Naive B cell (primary cell): ENCODE measurements around the gene CENPVL3. TPM values are rescaled to one million over a fixed set of nuclear protein-coding genes. Genes with fewer than 3 reads are reported as not detected.

Experiments used
- polyA plus RNA-seq, 6 donors: library from polyadenylated mRNA; unstranded; fragments of 300-500 nt; fragmentation: Illumina TruSeq; gene quantifications; one replicate each; pipeline ENCODE4 v1.2.3, GENCODE V29; 2021; ENCODE audit warnings: low read depth in 6 of 6

CENPVL3 gene
- polyA plus RNA-seq, 6 donors from 2014 or later, result not detected

Other genes with a start within 250 kb of the CENPVL3 start
- gene NUDT11, start 122.3 kb downstream of the CENPVL3 start, polyA plus RNA-seq, result under 1 TPM in 4 of 6 donors, not detected in 2; 0.16 to 0.32 (median 0.23) TPM
- not detected for gene CENPVL2, start 63.9 kb upstream of the CENPVL3 start, polyA plus RNA-seq
- not detected for gene CENPVL1, start 91.6 kb upstream of the CENPVL3 start, polyA plus RNA-seq
- 10 to 100 TPM in 5 of 6 donors, 1 to 10 TPM in 1; 7.4 to 16.7 (median 12.3) TPM for gene GSPT2, start 124.5 kb upstream of the CENPVL3 start, polyA plus RNA-seq